Pulmonary artery endothelial cell (primary cell): ENCODE measurements around the gene COL15A1. TPM values are rescaled to one million over a fixed set of nuclear protein-coding genes. Genes with fewer than 3 reads are reported as not detected.
"Not testable (repeated sequence)": the region's sequence is repeated elsewhere in the genome, so short reads cannot be mapped to it uniquely, and the experiment has no call there.

Source experiments
- DNase-seq: peaks from one replicate; pipeline ENCODE4 v3.0.0-alpha.2; 2011; ENCODE audit warnings: low read depth, low spot score
- total RNA-seq: library from RNA; depleted of rRNA; stranded (reverse); fragments of >200 nt; gene quantifications from 2 replicates; pipeline ENCODE4 v1.2.3, GENCODE V29; 2014

The COL15A1 gene
- total RNA-seq, 1 donor from 2014 or later = not detected

DNA sequence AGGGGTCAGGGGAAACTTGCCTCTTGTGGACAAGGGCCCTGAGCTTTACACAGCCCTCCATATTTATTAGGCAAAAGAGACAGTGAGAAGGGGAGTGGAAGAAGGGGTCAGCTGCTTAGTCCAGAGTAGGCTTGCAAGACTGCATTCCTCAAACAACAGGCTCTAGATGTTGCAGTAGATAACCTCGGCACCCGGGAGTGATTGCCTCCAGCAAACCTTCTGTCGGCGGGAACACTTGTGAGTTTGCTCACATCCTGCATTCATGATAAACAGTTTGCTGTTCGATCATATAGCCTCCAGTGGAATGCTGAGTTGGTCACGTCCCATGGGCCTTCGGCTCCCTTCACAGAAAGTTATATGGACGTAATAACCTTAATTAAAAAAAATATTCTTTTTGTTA is 66.7 kb downstream of the COL15A1 start:
- not testable (repeated sequence) for DNase-seq

- no peak for DNase-seq
These were observed 67.5 kb downstream of the COL15A1 start for GRCh38 chr9:99011161-99011709.

GRCh38 chr9:99012957-99013512 is 69.3 kb downstream of the COL15A1 start:
- no peak for DNase-seq

DNA sequence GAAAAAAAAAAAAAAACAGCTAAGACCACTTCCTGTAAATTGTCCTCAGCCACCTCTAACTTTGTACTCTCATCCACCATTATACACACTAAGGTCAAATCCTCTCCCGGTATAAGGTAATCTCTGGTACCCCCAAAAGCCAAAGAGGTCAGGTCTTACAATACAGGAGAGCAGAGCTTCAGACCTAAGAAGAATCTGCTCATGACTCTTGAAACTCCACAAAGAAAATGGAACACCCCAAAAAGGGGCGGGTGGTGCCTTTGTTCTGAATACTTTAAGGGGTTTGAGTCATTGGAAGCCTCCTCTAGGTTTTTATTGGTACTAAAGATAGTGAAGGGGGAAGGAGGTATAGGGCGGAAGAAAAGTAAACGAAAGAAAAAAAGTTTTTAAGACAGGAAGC is 69.8 kb downstream of the COL15A1 start:
- no peak for DNase-seq

GRCh38 chr9:99015448-99015847 is 71.7 kb downstream of the COL15A1 start:
- no peak for DNase-seq

- no peak for DNase-seq
These were observed 72.2 kb downstream of the COL15A1 start for GRCh38 chr9:99015890-99016289.

DNA sequence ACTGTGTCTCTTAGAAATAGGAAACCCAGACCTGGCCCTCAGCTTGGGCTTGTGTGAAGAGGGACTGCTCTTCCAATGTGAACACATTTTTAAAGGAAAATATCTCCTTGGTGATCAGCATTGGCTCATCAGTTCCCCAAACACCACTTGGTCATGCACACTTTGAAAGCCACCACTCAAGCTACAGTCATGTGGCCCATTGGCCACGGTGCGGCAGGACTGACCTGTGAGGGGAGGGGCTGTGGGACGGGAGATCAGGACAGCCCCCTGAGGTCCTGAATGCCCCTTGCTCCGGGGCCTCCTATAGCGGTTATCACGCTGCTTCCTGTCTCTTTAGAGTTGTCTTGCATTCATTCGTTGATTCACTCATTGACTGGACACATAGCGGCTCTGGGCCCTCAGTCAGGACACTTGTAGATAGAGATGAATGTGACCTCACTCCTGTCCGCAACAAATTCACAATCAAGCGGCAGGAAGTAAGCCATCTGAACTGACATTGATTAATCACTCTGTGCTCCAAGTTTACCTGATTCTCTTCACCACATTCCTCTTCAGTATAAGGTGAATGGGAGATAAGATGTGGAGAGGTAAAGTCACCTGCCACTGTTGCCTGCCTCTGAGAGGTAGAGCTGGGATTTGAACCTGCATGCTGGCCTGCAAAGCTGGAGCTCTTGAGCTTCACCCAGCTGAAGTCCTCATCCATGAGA is 73.1 kb downstream of the COL15A1 start:
- DNase-seq = no peak

GRCh38 chr9:99018653-99019052 is 74.9 kb downstream of the COL15A1 start:
- DNase-seq = no peak

GRCh38 chr9:99019510-99020331 is 76.0 kb downstream of the COL15A1 start:
- peak; percentile 17 for DNase-seq

DNA sequence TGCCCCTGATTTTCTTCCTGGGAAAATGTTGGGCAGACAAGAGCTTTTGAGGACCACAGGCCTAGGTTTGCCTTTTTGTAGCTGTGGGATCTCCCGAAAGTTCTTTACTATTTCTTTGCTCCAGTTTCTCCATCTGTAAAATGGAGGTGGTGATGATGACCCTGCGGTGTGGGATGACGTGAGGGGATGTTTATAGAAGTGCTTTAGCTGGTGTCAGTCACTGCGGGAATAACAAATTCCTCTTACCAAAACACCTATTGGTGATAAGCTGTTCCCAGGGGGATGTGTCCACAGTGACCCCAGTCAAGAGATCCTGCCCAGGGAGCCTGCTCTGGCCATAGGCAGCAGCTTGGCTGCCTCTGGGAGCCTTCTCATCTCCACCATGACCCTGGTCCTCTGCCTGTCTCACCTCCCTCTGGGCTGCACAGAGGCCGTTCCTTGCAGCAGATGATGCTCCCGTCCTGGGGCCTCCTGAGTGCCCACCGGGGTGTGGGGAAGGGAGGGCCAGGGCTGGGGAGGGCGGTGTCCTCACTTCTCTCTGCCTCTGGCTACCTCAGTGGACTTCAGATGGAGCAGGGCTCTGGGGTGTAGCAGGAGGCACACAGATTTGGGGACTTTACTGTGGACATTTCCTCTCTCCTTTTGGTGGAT is 77.2 kb downstream of the COL15A1 start:
- no peak for DNase-seq

DNA sequence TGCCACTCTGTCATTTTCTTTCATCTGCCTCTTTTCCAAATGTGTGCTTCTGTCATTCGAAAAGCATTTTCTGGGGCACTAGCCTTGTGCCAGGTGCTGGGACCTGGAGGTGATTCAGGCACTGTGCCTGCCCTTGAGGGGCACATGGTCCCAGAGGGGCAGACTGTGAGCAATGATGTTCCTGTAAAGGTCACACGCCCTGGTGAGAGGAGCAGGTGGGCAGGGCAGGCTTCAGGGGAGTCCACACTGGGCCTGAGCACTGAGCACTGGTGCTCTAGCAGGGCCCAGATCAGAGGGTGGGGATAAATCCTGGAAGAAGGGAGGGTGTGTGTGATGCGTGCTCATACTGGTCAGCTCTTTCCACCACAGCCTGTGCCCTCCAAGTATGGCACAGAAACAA is 77.8 kb downstream of the COL15A1 start:
- no peak for DNase-seq

DNA sequence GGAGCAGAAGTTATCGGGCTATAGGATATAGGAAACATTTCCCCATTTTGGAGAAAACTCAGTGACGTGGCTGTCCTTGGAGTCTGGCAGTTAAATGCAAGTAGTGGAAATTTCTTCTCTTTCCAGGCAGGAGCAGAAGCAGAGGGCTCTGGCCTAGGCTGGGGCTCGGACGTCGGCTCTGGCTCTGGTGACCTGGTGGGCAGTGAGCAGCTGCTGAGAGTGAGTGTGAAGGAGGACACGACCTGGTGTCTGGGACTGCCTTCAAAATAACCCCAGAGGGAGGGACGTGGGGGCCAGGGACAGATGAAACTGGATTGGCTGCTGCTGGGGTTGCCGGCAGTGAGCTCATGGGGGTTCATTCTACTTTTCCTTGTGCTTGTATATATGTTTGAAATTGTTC is 79.5 kb downstream of the COL15A1 start:
- DNase-seq = no peak

- DNase-seq = no peak
These were observed 80.1 kb downstream of the COL15A1 start for GRCh38 chr9:99023831-99024230.

DNA sequence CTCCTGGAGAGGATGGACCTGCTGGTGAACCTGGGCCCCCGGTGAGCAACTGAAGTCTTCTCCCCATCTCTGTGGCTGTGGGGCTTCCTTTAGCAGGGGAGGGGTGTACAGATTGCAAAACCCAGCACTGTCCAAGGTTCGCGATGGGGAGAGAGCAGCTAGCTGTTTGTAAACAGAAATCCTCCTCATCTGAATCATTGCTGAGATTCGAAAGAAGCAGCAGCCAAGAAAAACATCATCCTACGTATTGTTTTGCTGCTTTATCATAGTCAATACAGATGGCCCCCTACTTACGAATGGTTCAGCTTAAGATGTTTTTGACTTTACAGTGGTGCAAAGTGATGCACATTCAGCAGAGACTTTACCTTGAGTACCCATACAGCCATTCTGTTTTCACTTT is 81.3 kb downstream of the COL15A1 start:
- DNase-seq = no peak

DNA sequence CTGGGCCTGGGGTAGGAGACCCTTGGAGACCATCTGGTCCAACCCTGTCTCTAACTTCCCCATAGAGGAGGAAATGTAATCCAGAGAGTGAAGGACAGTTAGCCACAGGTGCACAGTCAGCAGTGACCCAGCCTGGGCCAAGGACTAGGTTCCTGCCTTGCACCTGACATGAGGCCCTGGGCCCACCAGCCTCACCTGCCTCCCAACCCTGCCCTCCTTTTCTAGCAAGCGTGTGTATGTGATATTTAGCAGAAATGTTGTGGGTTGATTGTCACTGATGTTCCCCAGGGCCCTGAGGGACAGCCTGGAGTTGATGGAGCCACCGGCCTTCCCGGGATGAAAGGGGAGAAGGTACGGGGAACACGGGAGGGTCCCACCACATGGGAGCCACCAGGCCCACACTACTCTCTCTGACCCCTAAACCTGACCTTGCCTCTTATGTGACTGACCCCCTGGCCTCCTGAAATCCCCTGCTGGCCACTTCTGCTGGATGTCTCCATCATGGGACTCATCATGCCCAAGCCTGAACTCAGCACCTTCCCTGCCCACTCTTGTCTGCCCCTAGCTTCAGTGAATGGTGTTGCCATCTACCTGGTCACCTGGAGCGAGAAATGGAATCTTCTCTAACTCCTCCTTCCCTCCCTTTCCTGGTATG is 82.0 kb downstream of the COL15A1 start:
- no peak for DNase-seq

DNA sequence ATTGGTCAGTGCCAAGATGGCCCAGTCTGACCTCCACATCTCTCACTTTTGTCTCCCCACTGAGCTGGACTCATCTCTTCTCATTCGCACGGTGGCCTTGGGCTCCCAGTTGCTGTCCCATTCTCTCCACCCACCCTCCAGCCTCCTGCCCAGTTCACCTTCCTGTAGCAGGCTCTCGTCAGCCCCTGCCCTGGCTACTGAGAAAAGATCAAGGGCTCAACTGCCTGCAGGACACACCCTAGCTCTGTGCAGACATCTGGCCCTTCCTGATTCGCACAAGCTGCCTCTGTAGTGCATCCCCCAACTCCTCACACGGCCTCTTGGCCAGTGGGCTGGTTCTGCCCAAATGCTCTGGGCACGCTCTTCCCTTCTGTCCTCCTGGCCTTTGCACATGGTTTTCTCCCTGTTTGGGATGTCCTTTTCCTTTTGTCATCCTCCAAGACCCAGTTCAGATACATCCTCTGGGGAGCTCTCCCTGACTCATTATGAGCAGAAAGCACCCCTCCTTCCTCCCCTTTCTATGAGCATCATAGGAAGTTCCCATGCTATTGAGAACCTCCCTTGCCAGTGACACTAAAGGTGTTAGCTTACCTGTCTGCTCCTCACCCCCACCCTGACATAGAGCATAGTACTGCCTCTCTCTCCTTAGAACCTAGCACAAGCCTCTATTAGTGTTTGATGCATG is 82.7 kb downstream of the COL15A1 start:
- no peak for DNase-seq

GRCh38 chr9:99026956-99027298 is 83.2 kb downstream of the COL15A1 start:
- no peak for DNase-seq

DNA sequence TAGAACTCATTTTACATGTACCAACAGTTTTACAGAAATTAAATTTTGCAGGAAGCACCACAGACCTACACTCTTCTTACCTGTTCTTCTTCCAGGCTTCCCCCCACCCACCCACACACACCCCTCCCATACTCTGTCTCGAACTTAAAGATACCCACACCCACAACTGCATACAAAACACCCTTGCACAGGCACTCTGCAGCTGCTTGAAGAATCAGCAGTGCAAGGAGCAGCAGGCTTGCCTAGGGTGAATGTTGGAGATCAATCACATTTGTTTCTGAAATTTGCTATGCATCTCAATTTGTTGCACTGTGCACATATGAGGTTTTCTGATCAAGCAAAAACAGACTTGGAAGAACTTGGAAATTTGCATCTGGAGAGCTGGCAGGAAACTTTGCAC is 83.7 kb downstream of the COL15A1 start:
- no peak for DNase-seq

DNA sequence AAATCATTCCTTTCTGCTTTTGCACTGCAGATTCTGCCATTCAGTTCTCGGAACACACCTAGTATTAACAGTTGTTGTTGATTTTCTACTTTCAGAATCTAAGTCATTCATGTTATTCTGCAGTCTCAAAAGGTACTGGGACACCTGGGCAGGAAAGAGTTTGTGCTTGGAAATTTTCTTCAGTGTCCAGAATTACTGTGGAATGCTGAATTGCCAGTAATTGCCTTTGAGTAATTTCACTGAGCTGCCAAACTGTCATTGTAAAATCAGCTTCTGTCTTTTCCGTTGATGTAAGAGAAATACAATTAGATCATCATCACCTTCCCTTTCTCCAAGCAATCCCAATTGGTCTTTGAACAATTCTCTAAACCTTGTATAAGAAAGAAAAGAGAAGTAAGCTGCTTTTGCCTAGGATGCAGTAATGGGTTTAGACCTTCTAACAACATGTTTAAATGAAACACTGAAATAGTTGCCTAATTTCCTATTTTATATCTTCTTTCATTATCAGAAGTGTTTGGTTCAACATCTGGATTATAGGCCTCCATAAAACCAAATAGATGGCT is 85.5 kb downstream of the COL15A1 start:
- DNase-seq = no peak

GRCh38 chr9:99030092-99030511 is 86.4 kb downstream of the COL15A1 start:
- DNase-seq = no peak
